ENCODE measurements around the gene ZNF117.

GRCh38 chr7:64990936-64991335, at the start of gene ZNF117:
- no peak for TF ChIP-seq POLR2A (IDR thresholded peaks at IDR 0.05; ENCODE audit: low read depth, low read length)
- no peak for TF ChIP-seq POLR2AphosphoS5 (IDR thresholded peaks at IDR 0.05; ENCODE audit: low read depth, low read length)
- TF ChIP-seq TAF1 (IDR thresholded peaks at IDR 0.05; ENCODE audit: low read depth, low read length), result no peak
- TF ChIP-seq PAX5 (IDR thresholded peaks at IDR 0.05; ENCODE audit: insufficient read depth, low read length, severe bottlenecking), result no peak
- TF ChIP-seq POU2F2 (IDR thresholded peaks at IDR 0.05; ENCODE audit: low read depth, low read length), result no peak
